GM13977 (cell line): ENCODE measurements around the gene TAPT1.

Source experiments
- DNase-seq: peaks from one replicate; pipeline ENCODE4 v3.0.0; 2012; ENCODE audit warnings: low spot score
- CTCF ChIP-seq: IDR thresholded peaks from 2 replicates; pipeline ENCODE4 v1.5.1; 2012; ENCODE audit warnings: mild to moderate bottlenecking, control low read depth; ENCODE audit not compliant: insufficient read depth; ENCODE audit errors: extremely low read depth, missing control alignments
- in situ Hi-C: fragments of 300-500 bp; cut with MboI; formaldehyde crosslinking; loops from one replicate; pipeline ENCODE4 v1.12.0; 2022; ENCODE audit warnings: low sequenced_read_pairs, low pct_unique_long_range_greater_than_20kb, mixed read lengths, inconsistent platforms; ENCODE audit not compliant: unreplicated experiment

The TAPT1 gene

GRCh38 chr4:16140879-16141249, 85.4 kb downstream of the TAPT1 start:
- no peak for DNase-seq
- TF ChIP-seq CTCF: no peak
- in situ Hi-C loops: no loop called here

- TF ChIP-seq CTCF: no peak
Measured at GRCh38 chr4:16140231-16140878, 85.9 kb downstream of the TAPT1 start.

GRCh38 chr4:16139066-16139945, 87.0 kb downstream of the TAPT1 start:
- no peak for DNase-seq
- no peak for TF ChIP-seq CTCF
- in situ Hi-C loops: no loop called here

More at GRCh38 chr4:16140231-16140878, 85.9 kb downstream of the TAPT1 start:
- DNase-seq: no peak
- in situ Hi-C loops: no loop called here

GRCh38 chr4:16136827-16137226, 89.4 kb downstream of the TAPT1 start:
- no peak for DNase-seq
- no peak for TF ChIP-seq CTCF
- in situ Hi-C loops: no loop called here

- in situ Hi-C loops: no loop called here
- DNase-seq: no peak
- TF ChIP-seq CTCF: no peak
Measured at GRCh38 chr4:16136311-16136710, 90.0 kb downstream of the TAPT1 start.

- in situ Hi-C loops: no loop called here
Measured at GRCh38 chr4:16133406-16133805, 92.9 kb downstream of the TAPT1 start.

More at GRCh38 chr4:16133406-16133805, 92.9 kb downstream of the TAPT1 start:
- no peak for TF ChIP-seq CTCF
- no peak for DNase-seq
